HEK293 (cell line): ENCODE results near the gene GLG1.

Experiments
- CTCF ChIA-PET: fragments of 350-600 bp; formaldehyde crosslinking; extraction: SDS; loops from one replicate; lab custom pipeline; 2021; ENCODE audit warnings: antibody characterized with exemption; lab: Yijun Ruan, JAX
- POLR2A ChIA-PET: fragments of 300-600 bp; formaldehyde crosslinking; extraction: SDS; loops from one replicate; lab custom pipeline; 2020; ENCODE audit warnings: antibody characterized with exemption, inconsistent platforms; lab: Yijun Ruan, JAX
- H3K27ac ChIP-seq: fragments of 200-500 bp; sonication (Bioruptor generic); 2 replicates; pipeline ENCODE4 v1.5.1; 2014; ENCODE audit warnings: low read depth, low read length, control low read depth, inconsistent platforms; ENCODE audit errors: extremely low read depth
- H3K36me3 ChIP-seq, 2 experiments: fragments of 200-500 bp in 1 of 2; sonication (Bioruptor generic) in 1 of 2; 1 replicate in 1 of 2; 2 replicates in 1 of 2; pipeline ENCODE4 v1.5.1; 2014 to 2017; ENCODE audit warnings: inconsistent platforms in 2 of 2, low read length in 2 of 2; ENCODE audit not compliant: control insufficient read depth in 2 of 2, insufficient read depth in 1 of 2
- H3K4me1 ChIP-seq: fragments of 200-500 bp; sonication (Bioruptor generic); 2 replicates; pipeline ENCODE4 v1.5.1; 2014; ENCODE audit warnings: mild to moderate bottlenecking, low read length, inconsistent platforms; ENCODE audit not compliant: control insufficient read depth, insufficient read depth
- H3K4me3 ChIP-seq: 2 replicates; pipeline ENCODE4 v1.5.1; 2011; ENCODE audit warnings: low read depth, mild to moderate bottlenecking, control low read depth, low read length, moderate library complexity
- H3K9me3 ChIP-seq: fragments of 200-500 bp; sonication (Bioruptor generic); 2 replicates; pipeline ENCODE4 v1.5.1; 2014; ENCODE audit warnings: low read depth, low read length, inconsistent platforms; ENCODE audit not compliant: control insufficient read depth, insufficient read depth
- BCL11B ChIP-seq: fragments of 450-650 bp; formaldehyde crosslinking; IDR thresholded peaks from 2 replicates; pipeline ENCODE4 v1.5.1; 2016; ENCODE audit warnings: low read depth, missing biosample characterization, missing genetic modification characterization
- FEZF1 ChIP-seq: fragments of 450-650 bp; formaldehyde crosslinking; IDR thresholded peaks from 2 replicates; pipeline ENCODE4 v1.5.1; 2016; ENCODE audit warnings: missing biosample characterization, missing genetic modification characterization
- MZF1 ChIP-seq: fragments of 450-650 bp; formaldehyde crosslinking; IDR thresholded peaks from 2 replicates; pipeline ENCODE4 v1.5.1; 2017; ENCODE audit warnings: missing biosample characterization, missing genetic modification characterization, borderline replicate concordance
- OSR2 ChIP-seq: fragments of 450-650 bp; formaldehyde crosslinking; IDR thresholded peaks from 2 replicates; pipeline ENCODE4 v1.5.1; 2016; ENCODE audit warnings: missing biosample characterization, missing genetic modification characterization
- SCRT1 ChIP-seq: fragments of 450-650 bp; formaldehyde crosslinking; IDR thresholded peaks from 2 replicates; pipeline ENCODE4 v1.5.1; 2016; ENCODE audit warnings: missing biosample characterization, missing genetic modification characterization, borderline replicate concordance
- ZNF146 ChIP-seq: fragments of 450-650 bp; formaldehyde crosslinking; IDR thresholded peaks from 2 replicates; pipeline ENCODE4 v1.5.1; 2016; ENCODE audit warnings: missing biosample characterization, missing genetic modification characterization
- ZNF148 ChIP-seq: fragments of 450-650 bp; formaldehyde crosslinking; IDR thresholded peaks from 2 replicates; pipeline ENCODE4 v1.5.0; 2017; ENCODE audit warnings: missing biosample characterization, missing genetic modification characterization, borderline replicate concordance
- ZNF2 ChIP-seq: fragments of 450-650 bp; formaldehyde crosslinking; IDR thresholded peaks from 2 replicates; pipeline ENCODE4 v1.5.1; 2016; ENCODE audit warnings: missing biosample characterization, missing genetic modification characterization
- ZNF221 ChIP-seq: fragments of 450-650 bp; formaldehyde crosslinking; IDR thresholded peaks from 2 replicates; pipeline ENCODE4 v1.5.1; 2017; ENCODE audit warnings: missing biosample characterization, missing genetic modification characterization, borderline replicate concordance
- ZNF23 ChIP-seq: fragments of 450-650 bp; formaldehyde crosslinking; IDR thresholded peaks from 2 replicates; pipeline ENCODE4 v1.5.1; 2016; ENCODE audit warnings: missing biosample characterization, missing genetic modification characterization, borderline replicate concordance
- ZNF26 ChIP-seq: fragments of 450-650 bp; formaldehyde crosslinking; IDR thresholded peaks from 2 replicates; pipeline ENCODE4 v1.5.1; 2016; ENCODE audit warnings: missing biosample characterization, missing genetic modification characterization
- ZNF354C ChIP-seq: fragments of 450-650 bp; formaldehyde crosslinking; IDR thresholded peaks from 2 replicates; pipeline ENCODE4 v1.5.1; 2016; ENCODE audit warnings: missing biosample characterization, missing genetic modification characterization, low read depth, borderline replicate concordance
- ZNF433 ChIP-seq: fragments of 450-650 bp; formaldehyde crosslinking; IDR thresholded peaks from 2 replicates; pipeline ENCODE4 v1.5.1; 2016; ENCODE audit warnings: missing biosample characterization, missing genetic modification characterization, low read depth
- ZNF544 ChIP-seq: fragments of 450-650 bp; formaldehyde crosslinking; IDR thresholded peaks from 2 replicates; pipeline ENCODE4 v1.5.0; 2017; ENCODE audit warnings: missing biosample characterization, missing genetic modification characterization
- ZNF549 ChIP-seq: fragments of 450-650 bp; IDR thresholded peaks from 2 replicates; pipeline ENCODE4 v1.5.1; 2018; ENCODE audit warnings: missing biosample characterization, missing genetic modification characterization, mild to moderate bottlenecking, inconsistent platforms, moderate library complexity
- ZNF664 ChIP-seq: fragments of 450-650 bp; formaldehyde crosslinking; IDR thresholded peaks from 2 replicates; pipeline ENCODE4 v1.5.1; 2016; ENCODE audit warnings: missing biosample characterization, missing genetic modification characterization
- ZNF777 ChIP-seq: fragments of 450-650 bp; formaldehyde crosslinking; IDR thresholded peaks from 2 replicates; pipeline ENCODE4 v1.5.1; 2017; ENCODE audit warnings: missing biosample characterization, missing genetic modification characterization, borderline replicate concordance
- ZNF837 ChIP-seq: fragments of 450-650 bp; formaldehyde crosslinking; IDR thresholded peaks from 2 replicates; pipeline ENCODE4 v1.5.1; 2016; ENCODE audit warnings: missing biosample characterization, missing genetic modification characterization
- ZSCAN5A ChIP-seq: fragments of 450-650 bp; formaldehyde crosslinking; IDR thresholded peaks from 2 replicates; pipeline ENCODE4 v1.5.1; 2016; ENCODE audit warnings: missing biosample characterization, missing genetic modification characterization
- TF ChIP-seq, protein P1 (sequence below): fragments of 450-650 bp; formaldehyde crosslinking; IDR thresholded peaks from 2 replicates; pipeline ENCODE4 v1.5.1; 2016; ENCODE audit warnings: missing biosample characterization, missing genetic modification characterization
- TF ChIP-seq, protein P2 (sequence below): fragments of 450-650 bp; formaldehyde crosslinking; IDR thresholded peaks from 2 replicates; pipeline ENCODE4 v1.5.1; 2016; ENCODE audit warnings: missing biosample characterization, missing genetic modification characterization
- TF ChIP-seq, protein P3 (sequence below): fragments of 450-650 bp; formaldehyde crosslinking; IDR thresholded peaks from 2 replicates; pipeline ENCODE4 v1.5.1; 2016; ENCODE audit warnings: missing biosample characterization, missing genetic modification characterization

GLG1 gene

GRCh38 chr16:74625500-74626350 is 18.8 kb upstream of the GLG1 start:
- ChIA-PET CTCF (interaction anchor here (0.6 kb wide), 1 partner anchor 296 kb away, joined by 4 read pairs; no protein-coding TSS in a partner anchor), POLR2A (interaction anchor here (0.7 kb wide), 1 partner anchor 21 kb away, joined by 3 read pairs; no protein-coding TSS in a partner anchor)
- Histone ChIP-seq H3K27ac (no peak overlapping the region), H3K4me1 (no peaks in the 10 kb centered on the region), H3K9me3 (no peaks in the 10 kb centered on the region), H3K36me3 (peaks cover 45 to 98% of the 10 kb centered on the region in 2 experiments), H3K4me3 (no peak overlapping the region)
- TF ChIP-seq ZNF146: no peak
- no peak for TF ChIP-seq ZNF664 (tag by site-specific recombination)
- TF ChIP-seq, protein P1, sequence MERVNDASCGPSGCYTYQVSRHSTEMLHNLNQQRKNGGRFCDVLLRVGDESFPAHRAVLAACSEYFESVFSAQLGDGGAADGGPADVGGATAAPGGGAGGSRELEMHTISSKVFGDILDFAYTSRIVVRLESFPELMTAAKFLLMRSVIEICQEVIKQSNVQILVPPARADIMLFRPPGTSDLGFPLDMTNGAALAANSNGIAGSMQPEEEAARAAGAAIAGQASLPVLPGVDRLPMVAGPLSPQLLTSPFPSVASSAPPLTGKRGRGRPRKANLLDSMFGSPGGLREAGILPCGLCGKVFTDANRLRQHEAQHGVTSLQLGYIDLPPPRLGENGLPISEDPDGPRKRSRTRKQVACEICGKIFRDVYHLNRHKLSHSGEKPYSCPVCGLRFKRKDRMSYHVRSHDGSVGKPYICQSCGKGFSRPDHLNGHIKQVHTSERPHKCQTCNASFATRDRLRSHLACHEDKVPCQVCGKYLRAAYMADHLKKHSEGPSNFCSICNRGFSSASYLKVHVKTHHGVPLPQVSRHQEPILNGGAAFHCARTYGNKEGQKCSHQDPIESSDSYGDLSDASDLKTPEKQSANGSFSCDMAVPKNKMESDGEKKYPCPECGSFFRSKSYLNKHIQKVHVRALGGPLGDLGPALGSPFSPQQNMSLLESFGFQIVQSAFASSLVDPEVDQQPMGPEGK (tag by site-specific recombination): no peak
- TF ChIP-seq ZNF777: no peak
- TF ChIP-seq FEZF1: no peak
- no peak for TF ChIP-seq ZNF837 (tag by site-specific recombination)
- TF ChIP-seq OSR2: no peak
- no peak for TF ChIP-seq SCRT1
- TF ChIP-seq ZNF354C (tag by site-specific recombination): no peak
- no peak for TF ChIP-seq ZNF544 (tag by site-specific recombination)
- TF ChIP-seq ZNF148 (tag by site-specific recombination): no peak

GRCh38 chr16:74623839-74624235 is 16.9 kb upstream of the GLG1 start:
- H3K9me3 ChIP-seq: no peaks in the 10 kb centered on the region
- H3K4me3 ChIP-seq: no peak overlapping the region
- CTCF ChIA-PET: interaction anchor here (0.5 to 1.1 kb wide), 2 partner anchors 17 to 46 kb away, joined by 3 read pairs; no protein-coding TSS in a partner anchor
- no peak overlapping the region for H3K27ac ChIP-seq
- POLR2A ChIA-PET: no interaction called here
- peaks cover 39 to 92% of the 10 kb centered on the region in 2 experiments for H3K36me3 ChIP-seq
- no peaks in the 10 kb centered on the region for H3K4me1 ChIP-seq
- TF ChIP-seq ZNF664 (tag by site-specific recombination): no peak
- TF ChIP-seq BCL11B: no peak
- TF ChIP-seq, protein P2, sequence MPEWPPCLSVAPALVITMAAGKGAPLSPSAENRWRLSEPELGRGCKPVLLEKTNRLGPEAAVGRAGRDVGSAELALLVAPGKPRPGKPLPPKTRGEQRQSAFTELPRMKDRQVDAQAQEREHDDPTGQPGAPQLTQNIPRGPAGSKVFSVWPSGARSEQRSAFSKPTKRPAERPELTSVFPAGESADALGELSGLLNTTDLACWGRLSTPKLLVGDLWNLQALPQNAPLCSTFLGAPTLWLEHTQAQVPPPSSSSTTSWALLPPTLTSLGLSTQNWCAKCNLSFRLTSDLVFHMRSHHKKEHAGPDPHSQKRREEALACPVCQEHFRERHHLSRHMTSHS (tag by site-specific recombination): no peak
- no peak for TF ChIP-seq ZNF2 (tag by site-specific recombination)
- TF ChIP-seq ZNF549: no peak
- no peak for TF ChIP-seq MZF1 (tag by site-specific recombination)
- no peak for TF ChIP-seq ZNF26
- TF ChIP-seq ZNF433 (tag by site-specific recombination): no peak
- TF ChIP-seq ZSCAN5A (tag by site-specific recombination): no peak
- TF ChIP-seq, protein P3, sequence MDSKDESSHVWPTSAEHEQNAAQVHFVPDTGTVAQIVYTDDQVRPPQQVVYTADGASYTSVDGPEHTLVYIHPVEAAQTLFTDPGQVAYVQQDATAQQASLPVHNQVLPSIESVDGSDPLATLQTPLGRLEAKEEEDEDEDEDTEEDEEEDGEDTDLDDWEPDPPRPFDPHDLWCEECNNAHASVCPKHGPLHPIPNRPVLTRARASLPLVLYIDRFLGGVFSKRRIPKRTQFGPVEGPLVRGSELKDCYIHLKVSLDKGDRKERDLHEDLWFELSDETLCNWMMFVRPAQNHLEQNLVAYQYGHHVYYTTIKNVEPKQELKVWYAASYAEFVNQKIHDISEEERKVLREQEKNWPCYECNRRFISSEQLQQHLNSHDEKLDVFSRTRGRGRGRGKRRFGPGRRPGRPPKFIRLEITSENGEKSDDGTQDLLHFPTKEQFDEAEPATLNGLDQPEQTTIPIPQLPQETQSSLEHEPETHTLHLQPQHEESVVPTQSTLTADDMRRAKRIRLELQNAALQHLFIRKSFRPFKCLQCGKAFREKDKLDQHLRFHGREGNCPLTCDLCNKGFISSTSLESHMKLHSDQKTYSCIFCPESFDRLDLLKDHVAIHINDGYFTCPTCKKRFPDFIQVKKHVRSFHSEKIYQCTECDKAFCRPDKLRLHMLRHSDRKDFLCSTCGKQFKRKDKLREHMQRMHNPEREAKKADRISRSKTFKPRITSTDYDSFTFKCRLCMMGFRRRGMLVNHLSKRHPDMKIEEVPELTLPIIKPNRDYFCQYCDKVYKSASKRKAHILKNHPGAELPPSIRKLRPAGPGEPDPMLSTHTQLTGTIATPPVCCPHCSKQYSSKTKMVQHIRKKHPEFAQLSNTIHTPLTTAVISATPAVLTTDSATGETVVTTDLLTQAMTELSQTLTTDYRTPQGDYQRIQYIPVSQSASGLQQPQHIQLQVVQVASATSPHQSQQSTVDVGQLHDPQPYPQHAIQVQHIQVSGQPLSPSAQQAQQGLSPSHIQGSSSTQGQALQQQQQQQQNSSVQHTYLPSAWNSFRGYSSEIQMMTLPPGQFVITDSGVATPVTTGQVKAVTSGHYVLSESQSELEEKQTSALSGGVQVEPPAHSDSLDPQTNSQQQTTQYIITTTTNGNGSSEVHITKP (tag by site-specific recombination): no peak
- TF ChIP-seq ZNF23 (tag by site-specific recombination): no peak
- TF ChIP-seq ZNF221 (tag by site-specific recombination): no peak
